Activated naive CD8-positive, alpha-beta T cell treated with anti-CD3 and anti-CD28 coated beads, Interleukin-2, amount 10 ng/mL, durations not matched to agents 7 days and 5 days (primary cell): ENCODE measurements around the gene GPATCH4. TPM values are rescaled to one million over a fixed set of nuclear protein-coding genes. Genes with fewer than 3 reads are reported as not detected.

Experiments
- ATAC-seq: fragments of 150-1000 bp; cut with Tn5 transposase; one replicate; pipeline ENCODE4 v1.10.0; 2021; ENCODE audit warnings: low read depth, moderate library complexity
- POLR2A ChIA-PET: fragments of 350-600 bp; sonication (Branson Sonifier 250); formaldehyde crosslinking; loops from one replicate; lab custom pipeline; 2021; ENCODE audit warnings: antibody characterized with exemption; lab: Charles Lee
- DNase-seq: peaks from one replicate; pipeline ENCODE4 v3.0.0; 2021
- H3K27ac Mint-ChIP-seq: one replicate; pipeline ENCODE4 v1.8.0; 2022; ENCODE audit warnings: mild to moderate bottlenecking, mixed read lengths
- H3K27me3 Mint-ChIP-seq: one replicate; pipeline ENCODE4 v1.8.0; 2022; ENCODE audit warnings: mild to moderate bottlenecking, moderate library complexity, mixed read lengths
- H3K36me3 Mint-ChIP-seq: one replicate; pipeline ENCODE4 v1.8.0; 2021; ENCODE audit warnings: mild to moderate bottlenecking, mixed read lengths
- H3K4me1 Mint-ChIP-seq: one replicate; pipeline ENCODE4 v1.8.0; 2021; ENCODE audit warnings: mixed read lengths
- H3K4me3 Mint-ChIP-seq: one replicate; pipeline ENCODE4 v1.8.0; 2022; ENCODE audit warnings: mild to moderate bottlenecking, moderate library complexity, mixed read lengths
- H3K9me3 Mint-ChIP-seq: one replicate; pipeline ENCODE4 v1.8.0; 2021; ENCODE audit warnings: mixed read lengths
- total RNA-seq, 2 experiments: library from RNA; stranded (reverse); gene quantifications; one replicate each; pipeline ENCODE4 v1.2.3, GENCODE V29; 2021

Gene GPATCH4
- total RNA-seq, 2 experiments from 2014 or later, result 29.7 to 31.1 TPM

DNA sequence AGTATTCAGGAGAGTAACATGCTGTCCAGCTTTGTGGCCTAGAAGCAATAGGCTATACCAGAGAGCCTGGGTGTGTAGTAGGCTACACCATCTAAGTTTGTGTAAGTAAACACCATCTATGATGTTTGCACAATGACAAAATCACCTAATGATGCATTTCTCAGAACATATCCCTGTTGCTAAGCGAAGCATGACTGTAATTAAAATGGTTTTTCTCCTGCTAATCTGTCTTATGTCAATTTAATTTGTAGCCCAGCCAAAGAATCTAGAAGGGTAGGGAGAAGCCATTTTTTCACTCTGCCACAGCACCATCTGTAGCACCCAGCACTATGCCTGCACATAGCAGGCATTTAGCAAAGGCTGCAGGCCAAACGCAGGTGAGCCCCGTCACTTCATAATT, 23.7 kb downstream of the GPATCH4 start:
- H3K4me3 Mint-ChIP-seq, result no peak overlapping the region
- no peak for ATAC-seq
- H3K4me1 Mint-ChIP-seq, result peaks cover 14% of the 10 kb centered on the region
- peaks cover 13% of the 10 kb centered on the region for H3K27me3 Mint-ChIP-seq
- no peak for DNase-seq
- no peak overlapping the region for H3K27ac Mint-ChIP-seq
- H3K36me3 Mint-ChIP-seq, result peaks cover 1% of the 10 kb centered on the region
- H3K9me3 Mint-ChIP-seq, result no peaks in the 10 kb centered on the region
- POLR2A ChIA-PET, result no interaction called here

GRCh38 chr1:156574039-156574633, 27.1 kb downstream of the GPATCH4 start:
- H3K4me1 Mint-ChIP-seq, result peaks cover 14% of the 10 kb centered on the region
- POLR2A ChIA-PET, result no interaction called here
- H3K27me3 Mint-ChIP-seq, result peaks cover 15% of the 10 kb centered on the region
- H3K27ac Mint-ChIP-seq, result no peak overlapping the region
- H3K4me3 Mint-ChIP-seq, result no peak overlapping the region
- no peaks in the 10 kb centered on the region for H3K9me3 Mint-ChIP-seq
- ATAC-seq, result no peak
- H3K36me3 Mint-ChIP-seq, result peaks cover 7% of the 10 kb centered on the region
- no peak for DNase-seq

GRCh38 chr1:156572663-156573018, 28.6 kb downstream of the GPATCH4 start:
- POLR2A ChIA-PET, result interaction anchor here (0.6 to 2.6 kb wide), 4 partner anchors 9 to 72 kb away, joined by 3 to 18 read pairs (median 8); partner anchors contain the start of gene MEF2D
- Mint-ChIP-seq H3K4me3 (peak overlapping the region; percentile 97), H3K27ac (peak overlapping the region; percentile 89), H3K27me3 (peaks cover 15% of the 10 kb centered on the region), H3K9me3 (no peaks in the 10 kb centered on the region), H3K36me3 (peaks cover 12% of the 10 kb centered on the region), H3K4me1 (peaks cover 14% of the 10 kb centered on the region)
- DNase-seq, result no peak
- no peak for ATAC-seq

DNA sequence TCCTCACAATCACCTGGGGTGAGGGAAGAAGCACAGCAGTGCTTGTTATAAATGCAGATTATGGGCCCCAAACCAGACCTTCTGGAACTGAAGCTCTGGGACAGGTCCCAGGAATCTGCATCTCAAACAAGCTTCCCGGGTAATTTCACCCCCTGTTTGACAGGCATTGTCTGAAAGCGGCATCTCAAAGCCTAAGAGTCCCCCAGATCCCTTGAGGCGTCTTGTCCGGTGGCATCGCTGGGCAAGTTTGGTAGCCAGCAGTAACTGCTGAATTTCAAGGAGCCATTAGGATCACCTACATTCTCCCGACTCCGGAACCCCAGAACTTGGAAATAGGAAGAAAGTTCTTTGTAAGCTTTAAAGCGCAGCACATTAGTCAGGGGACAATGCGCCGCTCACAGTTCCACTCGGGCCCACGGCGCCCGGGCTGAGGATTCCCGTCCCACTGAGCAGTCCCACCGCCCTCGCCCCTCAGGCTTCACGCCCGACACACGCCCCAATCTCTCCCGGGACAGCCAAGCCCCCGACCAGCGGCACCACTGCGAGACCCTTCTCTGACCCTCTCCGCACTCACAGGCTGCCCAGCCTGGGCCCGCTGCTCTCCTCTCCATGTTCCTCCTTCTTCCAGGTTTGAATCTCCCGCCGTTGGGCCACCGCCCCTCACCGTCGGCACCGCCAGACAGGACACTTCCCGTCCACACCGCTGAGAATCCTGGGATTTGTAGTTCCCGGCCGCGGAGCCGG, 29.2 kb downstream of the GPATCH4 start, which contains the start of gene IQGAP3:
Gene IQGAP3, minus strand, starts transcription at position 647 of the 744 bp plus-strand sequence. Its CDS starts 36 bp downstream, at position 611.
- Mint-ChIP-seq H3K27ac (peak within 1 kb of the TSS; percentile 89), H3K36me3 (peaks cover 12% of the 10 kb centered on the region), H3K27me3 (peaks cover 15% of the 10 kb centered on the region), H3K4me3 (peak within 1 kb of the TSS; percentile 97), H3K9me3 (no peaks in the 10 kb centered on the region), H3K4me1 (peaks cover 14% of the 10 kb centered on the region)
- ATAC-seq (peak; percentile 92), DNase-seq (peak; percentile 79)
- POLR2A ChIA-PET, result interaction anchor here (1.0 to 2.6 kb wide), 4 partner anchors 9 to 87 kb away, joined by 3 to 18 read pairs (median 8); partner anchors contain the start of gene MEF2D

DNA sequence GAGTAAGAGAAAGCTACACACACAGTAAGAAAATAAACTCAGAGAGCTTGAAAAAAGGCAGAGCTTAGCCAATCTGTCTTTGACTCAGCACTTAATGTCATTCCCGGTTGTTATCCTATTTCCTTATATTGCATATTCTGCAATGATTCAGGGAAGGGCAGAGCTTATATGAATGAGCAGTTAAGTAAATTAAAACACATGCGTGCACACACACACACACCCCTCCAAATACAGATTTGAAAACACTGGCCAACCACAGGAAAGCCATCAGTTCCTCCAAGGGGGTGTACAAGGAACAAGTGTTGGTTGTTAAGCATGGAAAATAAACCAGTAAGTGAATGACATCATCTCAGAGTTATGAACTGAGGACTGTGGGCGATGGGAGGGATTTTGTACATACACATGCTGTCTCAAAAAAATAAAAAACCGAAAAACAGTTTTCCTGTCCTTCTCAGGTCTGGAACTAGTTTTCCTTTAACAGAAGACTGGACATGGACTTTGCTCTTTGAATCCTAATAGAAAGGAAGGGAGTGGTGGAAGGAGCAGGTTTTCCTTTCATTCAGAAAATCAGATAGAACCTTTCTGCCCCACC, 29.9 kb downstream of the GPATCH4 start:
- POLR2A ChIA-PET, result interaction anchor here (0.7 to 2.6 kb wide), 5 partner anchors 10 to 86 kb away, joined by 3 to 18 read pairs (median 3); partner anchors contain the start of gene MEF2D
- H3K36me3 Mint-ChIP-seq, result peaks cover 12% of the 10 kb centered on the region
- DNase-seq (no peak), ATAC-seq (no peak)
- peak overlapping the region; percentile 97 for H3K4me3 Mint-ChIP-seq
- H3K4me1 Mint-ChIP-seq, result peaks cover 14% of the 10 kb centered on the region
- H3K9me3 Mint-ChIP-seq, result no peaks in the 10 kb centered on the region
- peaks cover 15% of the 10 kb centered on the region for H3K27me3 Mint-ChIP-seq
- no peak overlapping the region for H3K27ac Mint-ChIP-seq

- peaks cover 7% of the 10 kb centered on the region for H3K4me1 Mint-ChIP-seq
- peaks cover 46% of the 10 kb centered on the region for H3K36me3 Mint-ChIP-seq
- H3K27me3 Mint-ChIP-seq, result no peaks in the 10 kb centered on the region
- POLR2A ChIA-PET, result interaction anchor here (1.8 kb wide), 1 partner anchor 42 kb away, joined by 3 read pairs; no protein-coding TSS in a partner anchor
- ATAC-seq (no peak), DNase-seq (no peak)
- no peak overlapping the region for H3K4me3 Mint-ChIP-seq
- no peak overlapping the region for H3K27ac Mint-ChIP-seq
- no peaks in the 10 kb centered on the region for H3K9me3 Mint-ChIP-seq
Measured at GRCh38 chr1:156566436-156566835, 34.8 kb downstream of the GPATCH4 start.

- ATAC-seq (no peak), DNase-seq (no peak)
- H3K4me3 Mint-ChIP-seq, result no peak overlapping the region
- no peaks in the 10 kb centered on the region for H3K27me3 Mint-ChIP-seq
- POLR2A ChIA-PET, result interaction anchor here (0.5 to 1.8 kb wide), 2 partner anchors 41 to 108 kb away, joined by 3 read pairs; no protein-coding TSS in a partner anchor
- H3K27ac Mint-ChIP-seq, result peak overlapping the region; percentile 21
- no peaks in the 10 kb centered on the region for H3K4me1 Mint-ChIP-seq
- H3K36me3 Mint-ChIP-seq, result peaks cover 53% of the 10 kb centered on the region
- no peaks in the 10 kb centered on the region for H3K9me3 Mint-ChIP-seq
Measured at GRCh38 chr1:156565519-156565918, 35.8 kb downstream of the GPATCH4 start.

GRCh38 chr1:156560585-156561163, 40.6 kb downstream of the GPATCH4 start:
- no peaks in the 10 kb centered on the region for H3K4me1 Mint-ChIP-seq

DNA sequence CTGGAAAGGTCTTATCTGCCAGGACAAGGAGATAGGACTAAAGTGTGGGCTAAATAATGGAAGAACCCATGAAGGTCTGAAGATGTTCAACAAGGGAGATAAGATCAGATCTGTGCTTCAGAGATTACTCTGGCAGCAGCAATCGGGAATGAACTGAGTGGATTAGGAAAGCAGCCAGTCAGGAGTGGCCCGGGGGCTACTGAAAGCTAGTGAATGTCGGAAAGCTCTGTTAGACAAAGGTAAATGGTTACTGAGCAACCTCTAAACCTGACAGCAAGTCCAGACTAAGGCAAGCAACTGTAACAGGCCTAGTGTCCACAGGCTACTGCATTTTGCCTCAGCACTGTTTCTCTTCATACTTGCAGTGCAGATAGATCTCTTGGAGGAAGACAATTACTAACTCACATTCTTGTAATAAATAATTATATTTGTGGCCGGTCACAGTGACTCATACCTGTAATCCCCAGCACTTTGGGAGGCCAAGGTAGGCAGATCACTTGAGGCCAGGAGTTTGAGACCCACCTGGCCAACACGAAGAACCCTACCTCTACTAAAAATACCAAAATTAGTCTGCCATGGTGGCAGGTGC, 41.4 kb downstream of the GPATCH4 start:
- Mint-ChIP-seq H3K4me1 (no peaks in the 10 kb centered on the region), H3K4me3 (no peak overlapping the region), H3K36me3 (peaks cover 45% of the 10 kb centered on the region), H3K27me3 (no peaks in the 10 kb centered on the region), H3K9me3 (no peaks in the 10 kb centered on the region), H3K27ac (no peak overlapping the region)
- POLR2A ChIA-PET, result no interaction called here
- ATAC-seq (no peak), DNase-seq (no peak)

More at GRCh38 chr1:156560585-156561163, 40.6 kb downstream of the GPATCH4 start:
- H3K4me3 Mint-ChIP-seq, result no peak overlapping the region
- H3K36me3 Mint-ChIP-seq, result peaks cover 47% of the 10 kb centered on the region
- H3K27ac Mint-ChIP-seq, result no peak overlapping the region
- no peaks in the 10 kb centered on the region for H3K27me3 Mint-ChIP-seq
- no peaks in the 10 kb centered on the region for H3K9me3 Mint-ChIP-seq
- POLR2A ChIA-PET, result interaction anchor here (0.7 kb wide), 1 partner anchor 31 kb away, joined by 4 read pairs; no protein-coding TSS in a partner anchor
- no peak for ATAC-seq
- no peak for DNase-seq

DNA sequence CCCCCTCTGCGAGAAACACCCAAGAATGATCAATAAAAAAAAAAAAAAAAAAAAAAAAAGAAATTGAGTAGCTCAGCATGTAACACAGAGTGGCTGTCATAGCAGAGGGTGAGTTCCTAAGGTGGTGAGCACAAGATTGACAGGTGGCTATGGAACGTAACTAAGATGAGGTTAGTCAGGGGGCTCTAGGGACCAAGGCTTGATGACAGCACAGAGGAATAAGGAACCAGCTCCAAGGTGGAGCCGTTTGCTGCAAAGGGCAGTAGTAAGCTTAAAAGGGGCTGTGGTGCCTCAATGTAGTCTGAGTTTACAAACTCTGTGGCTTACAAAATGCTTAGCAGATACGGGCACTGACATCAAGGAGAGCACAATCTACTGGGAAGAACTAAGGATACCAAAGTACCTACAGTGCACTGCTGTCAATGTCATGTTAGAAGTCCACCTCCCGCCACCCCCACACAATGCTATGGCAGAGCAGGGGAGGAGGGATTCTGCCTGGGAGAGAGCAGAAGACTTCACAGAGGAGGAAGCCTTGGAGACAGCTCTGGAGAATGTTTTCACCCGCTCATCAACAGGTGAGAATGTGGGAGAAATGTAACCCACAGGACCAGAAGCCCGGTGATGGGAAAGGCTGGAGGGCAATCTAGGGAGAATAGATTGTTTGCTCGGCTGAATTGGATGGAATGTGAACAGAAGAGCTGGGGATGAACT, 42.0 kb downstream of the GPATCH4 start:
- peaks cover 43% of the 10 kb centered on the region for H3K36me3 Mint-ChIP-seq

GRCh38 chr1:156556354-156556753, 44.9 kb downstream of the GPATCH4 start:
- peaks cover 2% of the 10 kb centered on the region for H3K4me1 Mint-ChIP-seq
- POLR2A ChIA-PET, result interaction anchor here (1.4 kb wide), 1 partner anchor 26 kb away, joined by 3 read pairs; no protein-coding TSS in a partner anchor
- no peak overlapping the region for H3K4me3 Mint-ChIP-seq
- no peaks in the 10 kb centered on the region for H3K27me3 Mint-ChIP-seq
- no peak for ATAC-seq
- no peak overlapping the region for H3K27ac Mint-ChIP-seq
- no peaks in the 10 kb centered on the region for H3K9me3 Mint-ChIP-seq
- DNase-seq, result no peak
- peaks cover 35% of the 10 kb centered on the region for H3K36me3 Mint-ChIP-seq

More for the DNA sequence above, 42.0 kb downstream of the GPATCH4 start:
- ATAC-seq (no peak), DNase-seq (no peak)
- POLR2A ChIA-PET, result no interaction called here
- Mint-ChIP-seq H3K4me1 (no peaks in the 10 kb centered on the region), H3K27ac (no peak overlapping the region), H3K27me3 (no peaks in the 10 kb centered on the region), H3K4me3 (no peak overlapping the region), H3K9me3 (no peaks in the 10 kb centered on the region)

DNA sequence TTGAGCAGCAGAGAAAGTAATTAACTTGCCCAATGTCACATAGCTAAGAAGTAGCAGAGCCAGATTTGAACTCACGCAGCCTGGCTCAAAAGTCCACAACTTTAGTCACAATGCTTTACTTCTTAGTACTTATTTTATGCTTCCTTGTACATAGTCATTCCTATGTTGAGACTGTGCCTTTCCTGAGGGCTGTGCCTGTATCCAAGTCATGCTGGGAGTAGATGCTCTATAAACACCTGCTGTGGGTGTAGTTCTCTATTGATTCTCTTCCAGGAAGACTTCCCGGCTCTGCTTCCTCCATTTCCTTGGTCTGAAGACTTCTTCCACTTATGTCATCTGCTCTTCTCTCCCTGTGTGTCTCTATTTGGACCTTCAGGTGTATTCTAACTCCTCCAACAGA, 45.6 kb downstream of the GPATCH4 start:
- ATAC-seq, result no peak
- peaks cover 2% of the 10 kb centered on the region for H3K4me1 Mint-ChIP-seq
- no peak for DNase-seq
- H3K9me3 Mint-ChIP-seq, result no peaks in the 10 kb centered on the region
- POLR2A ChIA-PET, result interaction anchor here (1.4 kb wide), 1 partner anchor 27 kb away, joined by 3 read pairs; no protein-coding TSS in a partner anchor
- H3K27me3 Mint-ChIP-seq, result no peaks in the 10 kb centered on the region
- no peak overlapping the region for H3K4me3 Mint-ChIP-seq
- peaks cover 30% of the 10 kb centered on the region for H3K36me3 Mint-ChIP-seq
- no peak overlapping the region for H3K27ac Mint-ChIP-seq
